Smooth muscle cell (in vitro differentiated cells): Measurements from ENCODE around the gene TCP1. TPM values are rescaled to one million over a fixed set of nuclear protein-coding genes. Genes with fewer than 3 reads are reported as not detected.
"Not testable (repeated sequence)": the region's sequence is repeated elsewhere in the genome, so short reads cannot be mapped to it uniquely, and the experiment has no call there.

ENCODE experiments used
- DNase-seq: peaks from one replicate; lab custom pipeline; 2025; ENCODE audit not compliant: unreplicated experiment; lab: John Stamatoyannopoulos, UW
- H2AFZ ChIP-seq: fragments of 200-600 bp; sonication (generic); 2 replicates; pipeline ENCODE4 v1.6.0; 2016; ENCODE audit warnings: antibody characterized with exemption, low read depth, mild to moderate bottlenecking
- H3F3A ChIP-seq: fragments of 200-600 bp; sonication (generic); 2 replicates; pipeline ENCODE4 v1.6.0; 2017; ENCODE audit warnings: antibody characterized with exemption, low read depth
- H3K27ac ChIP-seq: fragments of 200-600 bp; sonication (generic); 2 replicates; pipeline ENCODE4 v1.5.1; 2016; ENCODE audit warnings: low read depth, mild to moderate bottlenecking
- H3K27me3 ChIP-seq: fragments of 200-600 bp; sonication (generic); 2 replicates; pipeline ENCODE4 v1.6.1; 2016; ENCODE audit warnings: low read depth, mild to moderate bottlenecking
- H3K36me3 ChIP-seq: fragments of 200-600 bp; sonication (generic); 2 replicates; pipeline ENCODE4 v1.5.1; 2016; ENCODE audit warnings: low read depth
- H3K4me1 ChIP-seq: fragments of 200-600 bp; sonication (generic); 2 replicates; pipeline ENCODE4 v1.5.1; 2016; ENCODE audit warnings: low read depth
- H3K4me2 ChIP-seq: fragments of 200-600 bp; sonication (generic); 2 replicates; pipeline ENCODE4 v1.6.0; 2016; ENCODE audit warnings: mild to moderate bottlenecking
- H3K4me3 ChIP-seq: fragments of 200-600 bp; sonication (generic); 2 replicates; pipeline ENCODE4 v1.5.1; 2016; ENCODE audit warnings: mild to moderate bottlenecking
- H3K79me2 ChIP-seq: fragments of 200-600 bp; sonication (generic); 2 replicates; pipeline ENCODE4 v1.6.0; 2016; ENCODE audit warnings: low read depth, mild to moderate bottlenecking
- H3K9ac ChIP-seq: fragments of 200-600 bp; sonication (generic); 2 replicates; pipeline ENCODE4 v1.6.0; 2016; ENCODE audit warnings: low read depth
- H3K9me3 ChIP-seq: fragments of 200-600 bp; sonication (generic); replicated peaks from 2 replicates; pipeline ENCODE4 v1.5.1; 2016; ENCODE audit warnings: low read depth
- H4K20me1 ChIP-seq: fragments of 200-600 bp; sonication (generic); 2 replicates; pipeline ENCODE4 v1.6.0; 2016; ENCODE audit warnings: low read depth
- WGBS: methylation state at CpG from one replicate; pipeline ENCODE4 v1.1.7; 2016; ENCODE audit warnings: low lambda C conversion rate; 5-methylcytosine and 5-hydroxymethylcytosine counted together
- polyA plus RNA-seq: library from polyadenylated mRNA; unstranded; fragments of >200 nt; fragmentation: Nextera tagmentation; extraction: Ambion mirVana; gene quantifications from 2 replicates; pipeline ENCODE4 v1.2.1, GENCODE V29; 2016
- total RNA-seq: library from RNA; depleted of rRNA; stranded (reverse); fragments of >200 nt; gene quantifications from 2 replicates; pipeline ENCODE4 v1.2.3, GENCODE V29; 2014
- TF ChIP-seq, protein P1 (sequence below): fragments of 200-600 bp; sonication (generic); IDR thresholded peaks from 2 replicates; pipeline ENCODE4 v1.5.1; 2017; ENCODE audit warnings: borderline replicate concordance, mild to moderate bottlenecking, antibody characterized with exemption; ENCODE audit not compliant: insufficient read depth, poor library complexity, severe bottlenecking

TCP1 gene
- total and polyA plus RNA-seq, 2 experiments from 2014 or later: 125 to 132 TPM

DNA sequence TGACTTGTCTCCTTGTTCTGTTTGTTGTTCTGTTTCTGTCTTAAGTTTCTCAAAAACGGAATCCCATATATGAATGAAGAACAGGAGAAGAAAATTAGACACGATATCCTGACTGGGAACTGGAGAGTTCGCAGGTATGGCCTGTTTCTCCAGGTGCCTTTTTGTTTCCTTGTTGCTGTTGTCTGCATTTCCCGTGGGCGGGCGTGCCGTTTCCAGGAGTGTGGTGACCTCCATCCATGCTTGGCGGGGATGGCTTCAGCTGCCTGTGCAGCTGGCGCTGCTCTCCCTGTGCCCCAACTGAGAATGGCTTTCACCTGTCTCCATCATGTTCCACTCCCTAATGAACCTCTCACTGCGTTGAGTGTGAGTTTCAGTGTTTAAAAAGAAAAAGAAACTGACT lies 15.1 kb upstream of the TCP1 start:
- H3K4me2 ChIP-seq: no peak overlapping the region
- TF ChIP-seq, protein P1, sequence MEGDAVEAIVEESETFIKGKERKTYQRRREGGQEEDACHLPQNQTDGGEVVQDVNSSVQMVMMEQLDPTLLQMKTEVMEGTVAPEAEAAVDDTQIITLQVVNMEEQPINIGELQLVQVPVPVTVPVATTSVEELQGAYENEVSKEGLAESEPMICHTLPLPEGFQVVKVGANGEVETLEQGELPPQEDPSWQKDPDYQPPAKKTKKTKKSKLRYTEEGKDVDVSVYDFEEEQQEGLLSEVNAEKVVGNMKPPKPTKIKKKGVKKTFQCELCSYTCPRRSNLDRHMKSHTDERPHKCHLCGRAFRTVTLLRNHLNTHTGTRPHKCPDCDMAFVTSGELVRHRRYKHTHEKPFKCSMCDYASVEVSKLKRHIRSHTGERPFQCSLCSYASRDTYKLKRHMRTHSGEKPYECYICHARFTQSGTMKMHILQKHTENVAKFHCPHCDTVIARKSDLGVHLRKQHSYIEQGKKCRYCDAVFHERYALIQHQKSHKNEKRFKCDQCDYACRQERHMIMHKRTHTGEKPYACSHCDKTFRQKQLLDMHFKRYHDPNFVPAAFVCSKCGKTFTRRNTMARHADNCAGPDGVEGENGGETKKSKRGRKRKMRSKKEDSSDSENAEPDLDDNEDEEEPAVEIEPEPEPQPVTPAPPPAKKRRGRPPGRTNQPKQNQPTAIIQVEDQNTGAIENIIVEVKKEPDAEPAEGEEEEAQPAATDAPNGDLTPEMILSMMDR: no peak
- WGBS: 93% methylated on average over 10 of the region's 10 CpGs
- H3K4me1 ChIP-seq: no peaks in the 10 kb centered on the region
- no peaks in the 10 kb centered on the region for H3K27me3 ChIP-seq
- H3K4me3 ChIP-seq: no peak overlapping the region
- H3K79me2 ChIP-seq: no peaks in the 10 kb centered on the region
- H3K36me3 ChIP-seq: no peaks in the 10 kb centered on the region
- no peak overlapping the region for H3K27ac ChIP-seq
- H3K9ac ChIP-seq: no peak overlapping the region
- H3F3A ChIP-seq: no peaks in the 10 kb centered on the region
- no peaks in the 10 kb centered on the region for H4K20me1 ChIP-seq
- no peak for DNase-seq
- no peaks in the 10 kb centered on the region for H3K9me3 ChIP-seq
- no peak overlapping the region for H2AFZ ChIP-seq

DNA sequence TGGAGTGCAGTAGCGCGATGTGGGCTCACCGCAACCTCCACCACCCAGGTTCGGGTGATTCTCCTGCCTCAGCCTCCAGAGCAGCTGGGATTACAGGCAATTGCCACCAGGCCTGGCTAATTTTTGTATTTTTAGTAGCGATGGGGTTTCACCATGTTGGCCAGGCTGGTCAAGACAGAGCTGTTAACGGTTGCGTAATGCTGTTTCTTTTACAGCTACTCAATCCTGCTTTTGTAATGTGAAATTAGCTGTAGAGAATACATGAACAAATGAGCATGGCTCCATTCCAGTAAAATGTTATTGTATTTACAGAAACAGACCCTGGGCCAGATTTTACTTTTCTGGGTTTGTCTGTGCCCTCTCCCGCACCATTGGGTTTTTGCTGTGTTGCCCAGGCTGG lies 12.5 kb upstream of the TCP1 start:
- peaks cover 17% of the 10 kb centered on the region for H3K36me3 ChIP-seq
- H3K27me3 ChIP-seq: no peaks in the 10 kb centered on the region
- no peak for DNase-seq
- H3K27ac ChIP-seq: no peak overlapping the region
- WGBS: 93% methylated on average over 8 of the region's 8 CpGs
- TF ChIP-seq, protein P1: no peak
- H3K79me2 ChIP-seq: peaks cover 3% of the 10 kb centered on the region
- H3K9me3 ChIP-seq: no peaks in the 10 kb centered on the region
- H3K4me3 ChIP-seq: no peak overlapping the region
- H3K4me1 ChIP-seq: no peaks in the 10 kb centered on the region
- no peak overlapping the region for H2AFZ ChIP-seq
- no peak overlapping the region for H3K4me2 ChIP-seq
- no peak overlapping the region for H3K9ac ChIP-seq
- H3F3A ChIP-seq: no peaks in the 10 kb centered on the region
- H4K20me1 ChIP-seq: no peaks in the 10 kb centered on the region

DNA sequence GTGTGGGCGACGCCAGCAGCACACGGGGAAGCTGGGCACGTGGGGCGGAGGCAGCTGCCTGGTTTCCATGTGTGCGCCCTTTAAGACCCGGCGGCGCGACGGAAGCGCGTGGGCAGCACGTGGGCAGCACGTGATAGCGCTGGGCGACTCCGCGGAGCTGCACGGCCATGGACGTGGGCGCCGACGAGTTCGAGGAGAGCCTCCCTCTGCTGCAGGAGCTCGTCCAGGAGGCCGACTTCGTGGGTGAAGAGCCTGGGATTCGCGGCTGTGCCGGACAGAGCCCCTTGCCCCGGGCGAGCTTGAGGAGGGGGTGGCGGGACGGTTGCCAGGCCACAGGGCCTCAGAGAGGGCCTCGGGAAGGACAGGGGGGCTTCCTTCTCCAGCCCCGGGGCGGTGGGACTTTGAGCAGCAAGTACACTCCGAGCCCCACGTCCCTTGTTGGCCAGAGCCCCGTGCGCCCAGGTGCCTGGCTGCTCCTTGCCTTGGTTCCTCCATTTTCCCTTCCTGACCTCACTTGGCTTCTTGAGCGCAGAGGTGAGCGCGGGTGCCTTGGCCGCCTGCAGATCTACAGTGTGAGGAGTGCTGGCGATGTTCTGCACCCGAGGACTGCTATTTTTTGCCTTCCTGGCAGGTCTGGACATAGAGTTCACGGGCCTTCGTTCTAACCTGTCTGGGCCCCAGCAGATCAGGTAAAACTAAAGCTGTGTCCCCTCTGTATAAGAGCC lies 10.9 kb upstream of the TCP1 start, which contains the start of gene PNLDC1:
Gene PNLDC1 (plus strand): TSS at position 136 of the 725 bp plus-strand sequence. CDS start 32 bp downstream, at position 168.
- no peak within 1 kb of the TSS for H3K4me3 ChIP-seq
- no peak within 1 kb of the TSS for H3K4me2 ChIP-seq
- no peak within 1 kb of the TSS for H3K9ac ChIP-seq
- H3K27ac ChIP-seq: no peak within 1 kb of the TSS
- peaks cover 7% of the 10 kb centered on the region for H4K20me1 ChIP-seq
- no peaks in the 10 kb centered on the region for H3F3A ChIP-seq
- no peaks in the 10 kb centered on the region for H3K9me3 ChIP-seq
- H3K4me1 ChIP-seq: no peaks in the 10 kb centered on the region
- H2AFZ ChIP-seq: no peak within 1 kb of the TSS
- 95% methylated on average over 30 of the region's 50 CpGs for WGBS
- peaks cover 4% of the 10 kb centered on the region for H3K79me2 ChIP-seq
- no peak for DNase-seq
- TF ChIP-seq, protein P1: no peak
- H3K36me3 ChIP-seq: peaks cover 18% of the 10 kb centered on the region
- no peaks in the 10 kb centered on the region for H3K27me3 ChIP-seq

DNA sequence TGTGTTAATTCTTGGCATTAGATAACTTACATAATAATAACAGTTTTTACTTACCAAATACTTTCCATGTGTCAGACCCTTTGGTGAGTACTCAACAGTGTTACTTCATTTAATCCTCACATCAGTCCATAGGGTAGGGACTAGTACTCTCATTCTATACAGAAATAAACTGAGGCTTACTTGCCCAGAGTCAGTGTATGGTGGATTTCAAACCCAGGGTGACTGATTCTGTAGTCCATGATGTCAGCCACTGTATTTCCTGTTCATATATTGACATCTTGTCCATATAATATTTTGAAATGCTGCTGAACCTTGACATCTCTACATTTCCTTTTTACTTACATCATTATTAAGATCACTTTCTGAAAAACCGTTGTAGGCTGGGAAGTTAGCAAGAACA lies 8.2 kb upstream of the TCP1 start:
- H2AFZ ChIP-seq: no peak overlapping the region
- TF ChIP-seq, protein P1: no peak
- no peaks in the 10 kb centered on the region for H3K27me3 ChIP-seq
- no peaks in the 10 kb centered on the region for H3F3A ChIP-seq
- DNase-seq: no peak
- H3K79me2 ChIP-seq: peaks cover 20% of the 10 kb centered on the region
- H3K4me1 ChIP-seq: peaks cover under 1% of the 10 kb centered on the region
- no peak overlapping the region for H3K9ac ChIP-seq
- H4K20me1 ChIP-seq: peaks cover 15% of the 10 kb centered on the region
- H3K27ac ChIP-seq: no peak overlapping the region
- no peak overlapping the region for H3K4me3 ChIP-seq
- peaks cover 21% of the 10 kb centered on the region for H3K36me3 ChIP-seq
- H3K4me2 ChIP-seq: no peak overlapping the region
- H3K9me3 ChIP-seq: no peaks in the 10 kb centered on the region
- 100% methylated on average over 1 of the region's 1 CpG for WGBS

DNA sequence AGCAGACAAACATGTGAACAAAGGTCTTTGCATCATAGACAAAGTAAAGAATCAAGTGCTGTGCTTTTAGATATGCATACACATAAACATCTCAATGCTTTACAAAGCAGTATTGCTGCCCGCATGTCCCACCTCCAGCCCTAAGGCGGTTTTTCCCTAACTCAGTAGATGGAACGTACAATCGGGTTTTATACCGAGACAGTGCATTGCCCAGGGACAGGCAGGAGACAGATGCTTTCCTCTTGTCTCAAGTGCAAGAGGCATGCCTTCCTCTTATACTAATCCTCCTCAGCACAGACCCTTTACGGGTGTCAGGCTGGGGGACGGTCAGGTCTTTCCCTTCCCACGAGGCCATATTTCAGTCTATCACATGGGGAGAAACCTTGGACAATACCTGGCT lies 5.6 kb upstream of the TCP1 start:
- not testable (repeated sequence) for H3K27me3 ChIP-seq, H3K9ac ChIP-seq, H3K9me3 ChIP-seq, DNase-seq, H2AFZ ChIP-seq, H3K4me2 ChIP-seq, H3K27ac ChIP-seq, H3F3A ChIP-seq, H3K4me3 ChIP-seq
- Histone ChIP-seq H3K36me3 (peaks cover 21% of the 10 kb centered on the region), H3K4me1 (peaks cover 16% of the 10 kb centered on the region), H3K79me2 (peaks cover 38% of the 10 kb centered on the region), H4K20me1 (peaks cover 17% of the 10 kb centered on the region)
- 85% methylated on average over 8 of the region's 8 CpGs for WGBS
